Neural progenitor cell (in vitro differentiated cells): ENCODE results near the gene CRACR2B.

Source experiments
- EZH2phosphoT487 ChIP-seq: fragments of 200-600 bp; sonication (generic); IDR thresholded peaks from 2 replicates; pipeline ENCODE4 v1.6.1; 2017; ENCODE audit warnings: antibody characterized with exemption
- TF ChIP-seq, protein P1 (sequence below): fragments of 200-600 bp; sonication (generic); IDR thresholded peaks from 2 replicates; pipeline ENCODE4 v1.5.1; 2017; ENCODE audit warnings: antibody characterized with exemption, mild to moderate bottlenecking

GRCh38 chr11:839280-839623, 11.5 kb downstream of the CRACR2B start:
- TF ChIP-seq, protein P1, sequence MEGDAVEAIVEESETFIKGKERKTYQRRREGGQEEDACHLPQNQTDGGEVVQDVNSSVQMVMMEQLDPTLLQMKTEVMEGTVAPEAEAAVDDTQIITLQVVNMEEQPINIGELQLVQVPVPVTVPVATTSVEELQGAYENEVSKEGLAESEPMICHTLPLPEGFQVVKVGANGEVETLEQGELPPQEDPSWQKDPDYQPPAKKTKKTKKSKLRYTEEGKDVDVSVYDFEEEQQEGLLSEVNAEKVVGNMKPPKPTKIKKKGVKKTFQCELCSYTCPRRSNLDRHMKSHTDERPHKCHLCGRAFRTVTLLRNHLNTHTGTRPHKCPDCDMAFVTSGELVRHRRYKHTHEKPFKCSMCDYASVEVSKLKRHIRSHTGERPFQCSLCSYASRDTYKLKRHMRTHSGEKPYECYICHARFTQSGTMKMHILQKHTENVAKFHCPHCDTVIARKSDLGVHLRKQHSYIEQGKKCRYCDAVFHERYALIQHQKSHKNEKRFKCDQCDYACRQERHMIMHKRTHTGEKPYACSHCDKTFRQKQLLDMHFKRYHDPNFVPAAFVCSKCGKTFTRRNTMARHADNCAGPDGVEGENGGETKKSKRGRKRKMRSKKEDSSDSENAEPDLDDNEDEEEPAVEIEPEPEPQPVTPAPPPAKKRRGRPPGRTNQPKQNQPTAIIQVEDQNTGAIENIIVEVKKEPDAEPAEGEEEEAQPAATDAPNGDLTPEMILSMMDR = no peak
- no peak for TF ChIP-seq EZH2phosphoT487
